Measurements from ENCODE around the gene DOHH. TPM values are rescaled to one million over a fixed set of nuclear protein-coding genes. Genes with fewer than 3 reads are reported as not detected.

DOHH gene
- total and polyA plus RNA-seq, 4 donors = 7.8 to 21.5 (median 19.3) TPM

DNA sequence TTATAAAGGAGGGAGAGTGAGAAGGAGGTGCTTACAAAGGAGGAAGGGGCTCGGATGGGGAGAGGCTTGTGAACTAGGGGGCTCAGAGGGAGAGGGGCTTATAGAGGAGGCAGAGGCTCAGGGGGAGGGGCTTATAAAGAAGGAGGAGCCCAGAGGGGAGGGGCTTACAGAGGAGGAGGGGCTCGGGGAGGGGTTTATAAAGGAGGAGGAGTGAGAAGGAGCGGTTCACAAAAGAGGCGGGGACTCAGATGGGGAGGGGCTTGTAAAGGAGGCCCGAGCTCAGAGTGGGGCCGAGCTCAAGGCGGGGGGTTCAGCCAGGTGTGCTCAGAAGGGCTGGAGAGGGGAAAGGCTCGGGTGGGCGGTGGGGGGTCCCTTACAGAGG lies 20.6 kb downstream of the DOHH start:
- no peak overlapping the region for H3K4me3 ChIP-seq
- ATAC-seq (ENCODE audit: insufficient read depth, low FRiP score) (no peak), DNase-seq (no peak)
- H3K9me3 ChIP-seq (ENCODE audit: control insufficient read depth in 4 of 4, insufficient read depth in 3 of 4, low read length in 3 of 4) = no peaks in the 10 kb centered on the region
- 33 to 43% methylated on average over 9 of the region's 9 CpGs for WGBS, 2 donors
- H3K27me3 ChIP-seq (ENCODE audit: control insufficient read depth in 3 of 3, insufficient read depth in 3 of 3, low read length in 2 of 3) = peaks cover 0 to 17% (median 13%) of the 10 kb centered on the region in 3 donors
- TF ChIP-seq, protein P1, sequence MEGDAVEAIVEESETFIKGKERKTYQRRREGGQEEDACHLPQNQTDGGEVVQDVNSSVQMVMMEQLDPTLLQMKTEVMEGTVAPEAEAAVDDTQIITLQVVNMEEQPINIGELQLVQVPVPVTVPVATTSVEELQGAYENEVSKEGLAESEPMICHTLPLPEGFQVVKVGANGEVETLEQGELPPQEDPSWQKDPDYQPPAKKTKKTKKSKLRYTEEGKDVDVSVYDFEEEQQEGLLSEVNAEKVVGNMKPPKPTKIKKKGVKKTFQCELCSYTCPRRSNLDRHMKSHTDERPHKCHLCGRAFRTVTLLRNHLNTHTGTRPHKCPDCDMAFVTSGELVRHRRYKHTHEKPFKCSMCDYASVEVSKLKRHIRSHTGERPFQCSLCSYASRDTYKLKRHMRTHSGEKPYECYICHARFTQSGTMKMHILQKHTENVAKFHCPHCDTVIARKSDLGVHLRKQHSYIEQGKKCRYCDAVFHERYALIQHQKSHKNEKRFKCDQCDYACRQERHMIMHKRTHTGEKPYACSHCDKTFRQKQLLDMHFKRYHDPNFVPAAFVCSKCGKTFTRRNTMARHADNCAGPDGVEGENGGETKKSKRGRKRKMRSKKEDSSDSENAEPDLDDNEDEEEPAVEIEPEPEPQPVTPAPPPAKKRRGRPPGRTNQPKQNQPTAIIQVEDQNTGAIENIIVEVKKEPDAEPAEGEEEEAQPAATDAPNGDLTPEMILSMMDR (IDR thresholded peaks at IDR 0.05; ENCODE audit: control extremely low read depth, extremely low read depth) = no peak
- no peak overlapping the region for H3K9ac ChIP-seq (ENCODE audit: insufficient read depth in 1 of 2, low read length in 2 of 2)
- no peaks in the 10 kb centered on the region for H3K36me3 ChIP-seq (ENCODE audit: control insufficient read depth in 4 of 4, insufficient read depth in 4 of 4, low read length in 4 of 4)
- peaks cover 0 to 3% (median 0%) of the 10 kb centered on the region in 5 donors for H3K4me1 ChIP-seq (ENCODE audit: control insufficient read depth in 5 of 5, insufficient read depth in 5 of 5, low read length in 5 of 5)
- H3K27ac ChIP-seq (ENCODE audit: low read depth in 1 of 2, low read length in 1 of 2) = no peak overlapping the region

DNA sequence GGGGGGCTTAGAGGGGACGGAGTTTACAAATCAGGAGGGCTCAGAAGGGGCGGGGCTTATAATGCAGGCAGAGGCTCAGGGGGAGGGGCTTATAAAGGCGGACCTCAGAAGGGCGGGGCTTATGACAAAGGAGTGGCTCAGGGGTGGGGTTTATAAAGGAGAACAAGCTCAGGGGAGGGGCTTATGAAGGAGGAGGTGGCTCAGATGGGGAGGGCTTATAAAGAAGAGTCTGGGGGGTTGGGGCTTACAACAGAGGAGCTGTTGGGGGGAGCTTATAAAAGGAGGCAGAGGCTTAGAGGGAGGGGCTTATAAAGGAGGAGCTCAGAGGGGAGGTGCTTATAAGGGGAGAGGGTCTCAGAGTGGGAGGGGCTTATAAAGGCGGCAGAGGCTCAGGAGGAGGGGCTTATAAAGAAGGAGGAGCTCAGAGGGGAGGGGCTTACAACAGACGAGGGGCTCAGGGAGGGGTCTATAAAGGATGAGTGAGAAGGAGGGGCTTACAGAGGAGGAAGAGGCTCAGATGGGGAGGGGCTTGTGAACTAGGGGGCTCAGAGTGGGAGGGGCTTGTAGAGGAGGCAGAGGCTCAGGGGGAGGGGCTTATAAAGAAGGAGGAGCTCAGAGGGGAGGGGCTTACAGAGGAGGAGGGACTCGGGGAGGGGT lies 21.2 kb downstream of the DOHH start:
- Histone ChIP-seq H3K36me3 (ENCODE audit: control insufficient read depth in 4 of 4, insufficient read depth in 4 of 4, low read length in 4 of 4) (no peaks in the 10 kb centered on the region), H3K27ac (ENCODE audit: low read depth in 1 of 2, low read length in 1 of 2) (no peak overlapping the region), H3K9me3 (ENCODE audit: control insufficient read depth in 4 of 4, insufficient read depth in 3 of 4, low read length in 3 of 4) (no peaks in the 10 kb centered on the region), H3K4me3 (no peak overlapping the region), H3K9ac (ENCODE audit: insufficient read depth in 1 of 2, low read length in 2 of 2) (no peak overlapping the region), H3K4me1 (ENCODE audit: control insufficient read depth in 5 of 5, insufficient read depth in 5 of 5, low read length in 5 of 5) (peaks cover 0 to 3% (median 0%) of the 10 kb centered on the region in 5 donors), H3K27me3 (ENCODE audit: control insufficient read depth in 3 of 3, insufficient read depth in 3 of 3, low read length in 2 of 3) (peaks cover 0 to 17% (median 13%) of the 10 kb centered on the region in 3 donors)
- 17 to 19% methylated on average over 7 of the region's 7 CpGs for WGBS, 2 donors
- ATAC-seq (ENCODE audit: insufficient read depth, low FRiP score) (no peak), DNase-seq (no peak)
- TF ChIP-seq, protein P1 (IDR thresholded peaks at IDR 0.05; ENCODE audit: control extremely low read depth, extremely low read depth) = no peak

DNA sequence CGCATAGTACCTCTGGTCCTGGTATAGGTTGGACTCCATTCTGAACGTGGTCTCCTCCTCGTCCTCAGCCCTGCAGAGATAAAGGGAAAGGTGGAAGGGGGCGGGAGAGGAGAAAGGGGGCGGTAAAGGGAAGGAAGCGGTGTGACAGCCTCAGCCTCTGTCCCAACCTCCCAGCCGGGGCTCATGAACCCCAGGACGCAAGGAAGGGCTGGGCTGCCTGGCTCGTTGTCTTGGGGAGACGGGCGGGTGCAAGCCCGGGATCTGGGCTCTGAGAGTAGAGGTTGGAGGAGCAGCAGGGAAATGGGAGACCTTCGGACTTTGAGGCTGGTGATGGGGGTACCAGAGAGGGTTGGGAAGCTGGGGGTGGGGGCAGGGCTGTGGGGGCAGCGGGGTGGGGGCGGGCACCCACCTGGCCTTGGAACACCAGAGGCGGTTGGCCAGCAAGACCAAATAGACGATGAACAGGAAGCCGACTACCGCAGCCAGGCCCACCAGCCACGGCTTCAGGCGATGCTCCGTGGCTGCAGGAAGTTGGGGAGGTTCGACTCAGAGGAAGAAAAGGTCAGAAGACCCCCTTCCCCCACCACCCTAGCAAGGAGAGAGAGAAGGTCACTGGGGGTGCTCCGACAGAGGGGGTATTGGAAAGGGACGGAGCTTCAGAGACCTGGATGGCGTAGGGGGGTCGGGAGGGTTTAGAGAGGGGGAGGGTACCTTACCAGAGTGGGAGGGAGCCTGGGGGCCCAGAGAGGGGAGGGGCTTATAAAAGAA lies 21.9 kb downstream of the DOHH start:
- DNase-seq (no peak), ATAC-seq (ENCODE audit: insufficient read depth, low FRiP score) (no peak)
- TF ChIP-seq, protein P1 (IDR thresholded peaks at IDR 0.05; ENCODE audit: control extremely low read depth, extremely low read depth) = no peak
- H3K9ac ChIP-seq (ENCODE audit: insufficient read depth in 1 of 2, low read length in 2 of 2) = no peak overlapping the region
- peaks cover 0 to 3% (median 0%) of the 10 kb centered on the region in 5 donors for H3K4me1 ChIP-seq (ENCODE audit: control insufficient read depth in 5 of 5, insufficient read depth in 5 of 5, low read length in 5 of 5)
- no peaks in the 10 kb centered on the region for H3K9me3 ChIP-seq (ENCODE audit: control insufficient read depth in 4 of 4, insufficient read depth in 3 of 4, low read length in 3 of 4)
- H3K4me3 ChIP-seq = no peak overlapping the region
- H3K36me3 ChIP-seq (ENCODE audit: control insufficient read depth in 4 of 4, insufficient read depth in 4 of 4, low read length in 4 of 4) = no peaks in the 10 kb centered on the region
- 7 to 15% methylated on average over 23 to 27 of the region's 27 CpGs for WGBS, 2 donors
- H3K27me3 ChIP-seq (ENCODE audit: control insufficient read depth in 3 of 3, insufficient read depth in 3 of 3, low read length in 2 of 3) = peaks cover 0 to 17% (median 13%) of the 10 kb centered on the region in 3 donors
- H3K27ac ChIP-seq (ENCODE audit: low read depth in 1 of 2, low read length in 1 of 2) = no peak overlapping the region
